ENCODE results near the gene KRABD2.

Gene KRABD2

DNA sequence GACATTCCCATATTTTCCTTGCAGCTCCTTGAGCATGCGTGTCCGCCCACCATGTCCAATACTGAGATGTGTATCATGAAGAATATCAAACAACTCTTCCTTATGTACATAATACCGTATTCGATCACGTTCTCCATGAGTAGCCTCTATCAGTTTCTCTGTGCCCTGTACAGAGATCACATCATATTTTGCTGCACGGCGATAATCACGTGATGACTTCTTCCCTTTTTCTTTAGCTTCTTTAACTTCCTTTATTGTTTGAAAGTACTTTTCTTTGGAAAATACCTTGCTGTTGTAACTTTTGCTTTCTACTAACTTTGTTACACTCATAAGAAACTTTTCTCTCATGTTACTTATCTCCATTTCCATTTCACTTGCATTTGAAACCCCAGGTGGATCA, 6.6 kb downstream of the KRABD2 start:
- no peak overlapping the region for H2AFZ ChIP-seq (ENCODE audit: low read depth, low read length)
- no peak overlapping the region for H3K4me3 ChIP-seq (ENCODE audit: insufficient read depth in 1 of 2, low read depth in 1 of 2, low read length in 2 of 2)
- H3K27ac ChIP-seq (ENCODE audit: low read length, poor library complexity, severe bottlenecking) = no peak overlapping the region
- H3K36me3 ChIP-seq (ENCODE audit: control insufficient read depth in 1 of 2, insufficient read depth in 2 of 2, low read depth in 1 of 2, low read length in 2 of 2) = peaks cover 13 to 36% of the 10 kb centered on the region in 2 experiments
- no peak overlapping the region for H4K91ac ChIP-seq (ENCODE audit: low read length)
- H3K4ac ChIP-seq (ENCODE audit: low read depth in 1 of 2, low read length in 2 of 2) = no peak overlapping the region
- no peaks in the 10 kb centered on the region for H3K9me3 ChIP-seq (ENCODE audit: control insufficient read depth, low read length)
- H2BK5ac ChIP-seq (ENCODE audit: low read depth, low read length, poor library complexity, severe bottlenecking) = no peak overlapping the region
- H3K4me1 ChIP-seq (ENCODE audit: control insufficient read depth, insufficient read depth, low read depth, low read length) = peaks cover 12% of the 10 kb centered on the region
- no peak overlapping the region for H3K23ac ChIP-seq (ENCODE audit: low read length in 2 of 2)
- DNase-seq = no peak
- H3K79me1 ChIP-seq (replicated peaks; ENCODE audit: low read length, poor library complexity, severe bottlenecking) = peaks cover 4% of the 10 kb centered on the region
- H3K14ac ChIP-seq (ENCODE audit: low read length in 2 of 2) = no peak overlapping the region
- no peak overlapping the region for H2BK120ac ChIP-seq (ENCODE audit: low read depth, low read length)
- no peaks in the 10 kb centered on the region for H3K27me3 ChIP-seq (ENCODE audit: control insufficient read depth in 1 of 2, insufficient read depth in 1 of 2, low read length in 2 of 2)
- no peak overlapping the region for H3K18ac ChIP-seq (ENCODE audit: low read depth in 1 of 2, low read length in 2 of 2)
- H3K4me2 ChIP-seq (ENCODE audit: low read length, poor library complexity, severe bottlenecking) = no peak overlapping the region
- no peak overlapping the region for H2BK15ac ChIP-seq (ENCODE audit: low read depth, poor library complexity, severe bottlenecking)
- H3K9ac ChIP-seq (ENCODE audit: low read length) = no peak overlapping the region
- no peak overlapping the region for H4K8ac ChIP-seq (ENCODE audit: low read length)
- H2AK5ac ChIP-seq (ENCODE audit: low read length, severe bottlenecking) = no peak overlapping the region
- WGBS = 97% methylated on average over 8 of the region's 8 CpGs
- H2BK12ac ChIP-seq (ENCODE audit: low read length in 2 of 2) = no peak overlapping the region

DNA sequence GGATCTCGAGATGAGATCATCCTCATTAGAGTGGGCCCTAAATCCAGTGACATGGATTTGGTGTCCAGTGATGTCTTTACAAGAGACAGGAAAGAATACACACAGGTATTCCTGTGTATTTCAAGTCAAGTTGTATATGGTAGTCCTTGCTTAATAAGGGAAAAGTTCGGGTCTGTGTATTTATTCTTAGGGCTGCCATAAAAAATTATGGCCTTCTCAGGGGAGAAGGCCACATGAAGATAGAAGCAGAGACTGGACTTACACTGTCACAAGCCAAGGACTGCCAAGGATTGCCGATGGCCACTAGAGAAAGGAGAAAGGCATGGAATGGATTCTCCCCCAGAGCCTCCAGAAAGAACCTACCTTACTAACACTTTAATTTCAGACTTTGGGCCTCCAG, 8.3 kb downstream of the KRABD2 start:
- Histone ChIP-seq H3K9ac (ENCODE audit: low read length) (no peak overlapping the region), H4K8ac (ENCODE audit: low read length) (no peak overlapping the region), H3K9me3 (ENCODE audit: control insufficient read depth, low read length) (no peaks in the 10 kb centered on the region), H2BK15ac (ENCODE audit: low read depth, poor library complexity, severe bottlenecking) (no peak overlapping the region), H3K18ac (ENCODE audit: low read depth in 1 of 2, low read length in 2 of 2) (no peak overlapping the region), H2BK120ac (ENCODE audit: low read depth, low read length) (no peak overlapping the region), H3K4ac (ENCODE audit: low read depth in 1 of 2, low read length in 2 of 2) (no peak overlapping the region), H3K4me2 (ENCODE audit: low read length, poor library complexity, severe bottlenecking) (no peak overlapping the region), H2AFZ (ENCODE audit: low read depth, low read length) (no peak overlapping the region), H4K91ac (ENCODE audit: low read length) (no peak overlapping the region), H2AK5ac (ENCODE audit: low read length, severe bottlenecking) (no peak overlapping the region), H2BK5ac (ENCODE audit: low read depth, low read length, poor library complexity, severe bottlenecking) (no peak overlapping the region), H3K27ac (ENCODE audit: low read length, poor library complexity, severe bottlenecking) (no peak overlapping the region), H3K4me1 (ENCODE audit: control insufficient read depth, insufficient read depth, low read depth, low read length) (peaks cover 12% of the 10 kb centered on the region), H3K23ac (ENCODE audit: low read length in 2 of 2) (no peak overlapping the region), H3K4me3 (ENCODE audit: insufficient read depth in 1 of 2, low read depth in 1 of 2, low read length in 2 of 2) (no peak overlapping the region), H3K27me3 (ENCODE audit: control insufficient read depth in 1 of 2, insufficient read depth in 1 of 2, low read length in 2 of 2) (no peaks in the 10 kb centered on the region), H2BK12ac (ENCODE audit: low read length in 2 of 2) (no peak overlapping the region), H3K79me1 (replicated peaks; ENCODE audit: low read length, poor library complexity, severe bottlenecking) (peaks cover 7% of the 10 kb centered on the region), H3K36me3 (ENCODE audit: control insufficient read depth in 1 of 2, insufficient read depth in 2 of 2, low read depth in 1 of 2, low read length in 2 of 2) (peaks cover 16 to 41% of the 10 kb centered on the region in 2 experiments), H3K14ac (ENCODE audit: low read length in 2 of 2) (no peak overlapping the region)
- WGBS = 91% methylated on average over 3 of the region's 3 CpGs
- DNase-seq = no peak

DNA sequence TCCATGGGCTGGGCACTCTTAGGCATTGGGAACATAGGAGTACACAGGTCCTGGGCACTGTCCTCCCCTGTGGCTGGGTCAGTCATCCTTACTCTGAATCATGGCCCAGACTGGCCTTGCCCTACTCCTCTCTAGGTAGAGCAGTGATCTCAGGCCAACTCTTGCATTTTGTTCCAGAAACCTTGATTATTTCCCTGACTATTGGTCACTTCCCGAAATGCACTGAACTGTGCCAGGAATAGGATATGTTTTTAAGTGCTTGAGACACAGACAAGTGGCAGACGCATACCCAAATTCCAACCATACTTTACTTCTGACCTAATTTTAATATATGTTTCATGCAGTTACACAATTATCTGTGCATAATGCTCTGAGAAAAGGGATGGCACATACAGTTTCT, 10.3 kb downstream of the KRABD2 start:
- Histone ChIP-seq H4K8ac (ENCODE audit: low read length) (no peak overlapping the region), H2AK5ac (ENCODE audit: low read length, severe bottlenecking) (no peak overlapping the region), H2AFZ (ENCODE audit: low read depth, low read length) (no peak overlapping the region), H4K91ac (ENCODE audit: low read length) (no peak overlapping the region), H3K4me2 (ENCODE audit: low read length, poor library complexity, severe bottlenecking) (no peak overlapping the region), H2BK12ac (ENCODE audit: low read length in 2 of 2) (no peak overlapping the region), H3K27ac (ENCODE audit: low read length, poor library complexity, severe bottlenecking) (peak overlapping the region; percentile 81), H2BK5ac (ENCODE audit: low read depth, low read length, poor library complexity, severe bottlenecking) (no peak overlapping the region), H2BK120ac (ENCODE audit: low read depth, low read length) (no peak overlapping the region), H3K79me1 (replicated peaks; ENCODE audit: low read length, poor library complexity, severe bottlenecking) (peaks cover 3% of the 10 kb centered on the region), H3K9ac (ENCODE audit: low read length) (no peak overlapping the region), H3K9me3 (ENCODE audit: control insufficient read depth, low read length) (no peaks in the 10 kb centered on the region), H3K27me3 (ENCODE audit: control insufficient read depth in 1 of 2, insufficient read depth in 1 of 2, low read length in 2 of 2) (no peaks in the 10 kb centered on the region), H3K23ac (ENCODE audit: low read length in 2 of 2) (no peak overlapping the region), H3K4ac (ENCODE audit: low read depth in 1 of 2, low read length in 2 of 2) (no peak overlapping the region), H3K4me1 (ENCODE audit: control insufficient read depth, insufficient read depth, low read depth, low read length) (peaks cover 15% of the 10 kb centered on the region), H3K36me3 (ENCODE audit: control insufficient read depth in 1 of 2, insufficient read depth in 2 of 2, low read depth in 1 of 2, low read length in 2 of 2) (peaks cover 16 to 30% of the 10 kb centered on the region in 2 experiments), H3K14ac (ENCODE audit: low read length in 2 of 2) (no peak overlapping the region), H2BK15ac (ENCODE audit: low read depth, poor library complexity, severe bottlenecking) (no peak overlapping the region), H3K4me3 (ENCODE audit: insufficient read depth in 1 of 2, low read depth in 1 of 2, low read length in 2 of 2) (no peak overlapping the region), H3K18ac (ENCODE audit: low read depth in 1 of 2, low read length in 2 of 2) (no peak overlapping the region)
- peak; percentile 83 for DNase-seq
- WGBS = 14% methylated on average over 1 of the region's 2 CpGs

DNA sequence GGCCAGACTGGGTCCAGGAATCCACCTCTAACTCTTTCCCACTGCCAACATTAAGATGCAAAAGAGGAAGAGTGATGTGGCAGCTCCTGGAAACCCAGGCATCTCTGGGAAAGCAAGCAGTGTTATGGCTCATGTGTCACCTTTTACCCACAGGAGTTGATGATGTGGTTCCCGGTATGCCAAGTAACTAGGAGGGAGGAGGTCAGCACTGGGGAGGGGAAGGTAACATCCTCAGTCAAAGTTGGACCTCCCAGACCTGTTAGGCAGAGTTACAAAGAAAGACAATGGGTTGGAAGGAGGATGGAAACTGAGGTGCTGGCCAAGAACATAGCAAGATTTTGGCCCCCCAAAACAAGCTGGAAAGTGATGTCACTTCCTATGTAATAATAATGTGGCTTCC, 11.4 kb downstream of the KRABD2 start:
- H3K4me3 ChIP-seq (ENCODE audit: insufficient read depth in 1 of 2, low read depth in 1 of 2, low read length in 2 of 2) = no peak overlapping the region

More for the DNA sequence above, 11.4 kb downstream of the KRABD2 start:
- Histone ChIP-seq H2AK5ac (ENCODE audit: low read length, severe bottlenecking) (peak overlapping the region; percentile 97), H2BK120ac (ENCODE audit: low read depth, low read length) (no peak overlapping the region), H2BK15ac (ENCODE audit: low read depth, poor library complexity, severe bottlenecking) (no peak overlapping the region), H3K4ac (ENCODE audit: low read depth in 1 of 2, low read length in 2 of 2) (no peak overlapping the region), H2AFZ (ENCODE audit: low read depth, low read length) (no peak overlapping the region), H3K14ac (ENCODE audit: low read length in 2 of 2) (no peak overlapping the region), H3K79me1 (replicated peaks; ENCODE audit: low read length, poor library complexity, severe bottlenecking) (peaks cover 3% of the 10 kb centered on the region), H3K27ac (ENCODE audit: low read length, poor library complexity, severe bottlenecking) (no peak overlapping the region), H3K9me3 (ENCODE audit: control insufficient read depth, low read length) (no peaks in the 10 kb centered on the region), H2BK5ac (ENCODE audit: low read depth, low read length, poor library complexity, severe bottlenecking) (no peak overlapping the region), H3K18ac (ENCODE audit: low read depth in 1 of 2, low read length in 2 of 2) (no peak overlapping the region), H3K4me1 (ENCODE audit: control insufficient read depth, insufficient read depth, low read depth, low read length) (peaks cover 15% of the 10 kb centered on the region), H3K4me2 (ENCODE audit: low read length, poor library complexity, severe bottlenecking) (no peak overlapping the region), H4K91ac (ENCODE audit: low read length) (no peak overlapping the region), H3K23ac (ENCODE audit: low read length in 2 of 2) (no peak overlapping the region), H3K9ac (ENCODE audit: low read length) (no peak overlapping the region), H4K8ac (ENCODE audit: low read length) (no peak overlapping the region), H3K36me3 (ENCODE audit: control insufficient read depth in 1 of 2, insufficient read depth in 2 of 2, low read depth in 1 of 2, low read length in 2 of 2) (peaks cover 16 to 26% of the 10 kb centered on the region in 2 experiments), H3K27me3 (ENCODE audit: control insufficient read depth in 1 of 2, insufficient read depth in 1 of 2, low read length in 2 of 2) (no peaks in the 10 kb centered on the region), H2BK12ac (ENCODE audit: low read length in 2 of 2) (peak overlapping the region; percentile 15 to 68)
- no peak for DNase-seq
- WGBS = 73% methylated on average over 1 of the region's 1 CpG
